DMS79 treated with DMSO at 0.1 percent for 48 hours (cell line): Measurements from ENCODE around the gene HIP1.
"Not testable (repeated sequence)": the region's sequence is repeated elsewhere in the genome, so short reads cannot be mapped to it uniquely, and the experiment has no call there.

Source experiments
- DNase-seq: peaks from one replicate; lab custom pipeline; 2025; lab: John Stamatoyannopoulos, UW

Gene HIP1

DNA sequence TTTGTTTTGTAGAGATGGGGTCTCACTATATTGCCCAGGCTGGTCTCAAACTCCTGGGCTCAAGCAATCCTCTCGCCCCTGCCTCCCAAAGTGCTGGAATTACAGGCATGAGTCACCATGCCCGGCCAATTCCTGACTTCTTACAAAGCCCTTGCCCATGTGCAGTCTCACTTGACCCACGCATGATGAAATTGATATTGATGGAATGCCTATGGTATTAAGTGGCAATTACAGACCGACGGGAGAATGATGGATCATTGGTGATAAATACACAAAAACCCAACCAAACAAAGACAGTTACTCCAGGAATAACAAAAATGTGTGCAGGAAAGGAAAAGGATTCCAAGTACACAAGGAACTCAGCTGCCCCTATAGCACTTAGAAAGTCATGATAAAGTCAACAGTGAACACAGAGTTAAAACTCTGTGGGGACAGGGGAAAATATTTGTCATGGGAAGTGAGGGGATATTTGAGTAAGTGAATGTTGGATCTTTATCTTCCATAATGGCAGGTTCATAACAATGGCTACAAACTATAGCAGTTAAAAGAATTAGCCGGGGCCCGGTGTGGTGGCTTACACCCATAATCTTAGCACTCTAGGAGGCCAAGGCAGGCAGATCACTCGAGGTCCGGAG, 21.6 kb downstream of the HIP1 start:
- DNase-seq = no peak

DNA sequence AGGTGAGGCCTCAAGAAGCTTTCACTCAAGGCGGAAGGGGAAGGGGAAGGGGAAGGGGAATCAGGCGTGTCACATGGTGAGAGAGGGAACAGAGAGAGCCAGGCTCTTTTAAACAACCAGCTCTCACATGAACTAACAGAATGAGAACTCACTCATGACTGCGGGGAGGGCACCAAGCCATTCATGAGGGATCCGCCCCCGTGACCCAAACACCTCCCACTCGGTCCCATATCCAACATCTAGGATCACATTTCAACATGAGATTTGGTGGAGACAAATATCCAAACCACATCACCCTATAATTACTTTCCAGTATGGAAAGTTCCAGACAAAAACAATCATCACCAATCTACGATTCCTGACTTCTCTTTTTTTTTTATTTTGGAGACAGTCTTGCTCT, 22.9 kb downstream of the HIP1 start:
- no peak for DNase-seq

DNA sequence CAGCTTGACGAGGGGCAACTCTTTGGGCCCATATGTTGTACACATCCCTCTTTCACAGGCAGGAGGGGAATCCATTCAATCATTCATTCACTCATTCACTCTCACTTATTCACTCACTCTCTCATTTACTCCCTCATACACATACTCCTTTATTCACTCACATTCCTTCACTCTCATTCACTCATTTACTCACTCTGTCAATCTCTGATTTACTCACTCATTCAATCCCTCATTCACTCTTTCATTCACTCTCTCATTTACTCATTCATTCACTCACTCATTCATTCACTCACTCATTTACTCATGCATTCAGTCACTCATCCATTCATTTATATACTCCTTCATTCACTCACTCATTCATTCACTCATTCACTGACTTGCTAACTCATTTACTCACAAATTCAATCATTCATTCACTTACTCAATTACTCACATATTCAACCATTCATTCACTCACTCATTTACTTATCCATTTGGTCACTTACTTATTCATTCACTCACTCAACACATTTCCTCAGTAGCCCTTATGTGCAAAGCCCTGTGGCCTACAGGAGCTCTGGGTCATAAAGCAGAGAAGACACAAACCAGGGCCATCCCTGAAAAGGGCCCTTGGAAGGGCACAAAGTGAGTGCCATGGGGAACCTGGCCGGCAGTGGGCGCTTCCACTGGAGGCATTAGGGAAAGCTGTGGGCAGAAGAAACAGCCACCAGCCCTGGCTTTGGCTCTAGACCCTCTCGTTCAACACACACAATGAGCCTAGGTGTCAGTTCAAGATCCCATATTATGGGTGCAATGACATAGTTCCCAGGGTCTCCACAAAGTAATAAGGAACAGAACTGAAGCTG, 26.0 kb downstream of the HIP1 start:
- no peak for DNase-seq

DNA sequence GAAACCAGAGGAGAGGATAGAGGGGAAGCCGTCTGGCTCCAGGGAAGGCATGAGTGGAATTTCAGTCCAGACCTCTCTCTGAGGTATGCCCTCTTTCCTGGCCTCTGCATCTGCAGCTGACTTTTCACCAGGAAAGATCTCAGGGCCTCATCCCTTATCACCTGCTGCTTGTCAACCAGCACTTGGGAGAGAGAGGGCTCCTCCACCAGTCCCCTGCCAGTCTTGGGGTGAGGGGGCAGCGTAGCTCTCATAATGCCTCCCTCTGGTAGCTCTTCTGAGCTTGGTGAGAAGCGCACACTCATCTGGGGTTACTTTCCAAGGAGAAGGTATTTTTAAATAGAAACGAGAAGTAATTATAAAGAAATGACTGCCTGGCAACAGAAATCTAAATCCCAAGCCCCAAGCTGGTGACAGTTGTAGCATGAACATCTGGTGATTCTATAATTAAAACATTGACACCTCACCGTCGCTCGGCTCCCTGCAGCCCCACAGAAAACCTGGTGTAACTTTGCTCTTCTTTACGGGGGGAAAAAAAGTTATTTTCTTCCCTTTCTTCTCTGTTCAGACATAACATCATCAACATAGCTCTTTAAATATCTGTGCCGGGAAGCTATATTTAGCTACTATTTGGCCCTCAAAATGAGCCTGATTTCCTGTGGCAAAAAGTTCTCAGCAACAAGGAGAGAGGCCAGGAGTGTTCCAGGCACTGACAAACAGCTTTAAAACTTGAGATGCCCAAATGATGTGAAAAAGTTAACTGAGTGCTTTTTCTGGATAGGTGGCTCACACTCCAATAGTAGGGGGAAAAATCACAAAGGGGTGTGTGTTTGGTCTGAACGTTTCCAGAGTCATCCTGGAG, 26.9 kb downstream of the HIP1 start:
- no peak for DNase-seq

GRCh38 chr7:75711076-75711475, 27.7 kb downstream of the HIP1 start:
- no peak for DNase-seq

GRCh38 chr7:75704928-75705327, 33.8 kb downstream of the HIP1 start:
- no peak for DNase-seq

DNA sequence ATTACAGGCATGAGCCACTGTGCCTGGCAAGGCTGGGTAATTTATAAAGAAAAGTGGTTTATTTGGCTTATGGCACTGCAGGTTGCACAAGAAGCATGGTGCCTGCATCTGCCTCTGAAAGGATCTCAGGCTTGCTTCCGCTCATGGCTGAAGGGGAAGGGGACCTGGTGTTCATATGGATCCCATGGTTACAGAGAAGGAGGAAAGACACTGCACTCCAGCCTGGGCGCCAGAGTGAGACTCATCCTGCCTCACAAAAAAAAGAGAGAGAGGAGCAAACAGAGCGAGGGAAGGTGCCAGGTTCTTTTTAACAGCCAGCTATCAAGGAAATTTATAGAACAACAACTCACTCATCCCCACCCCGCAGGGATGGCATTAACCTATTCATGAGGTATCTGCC, 36.2 kb downstream of the HIP1 start:
- DNase-seq = no peak

DNA sequence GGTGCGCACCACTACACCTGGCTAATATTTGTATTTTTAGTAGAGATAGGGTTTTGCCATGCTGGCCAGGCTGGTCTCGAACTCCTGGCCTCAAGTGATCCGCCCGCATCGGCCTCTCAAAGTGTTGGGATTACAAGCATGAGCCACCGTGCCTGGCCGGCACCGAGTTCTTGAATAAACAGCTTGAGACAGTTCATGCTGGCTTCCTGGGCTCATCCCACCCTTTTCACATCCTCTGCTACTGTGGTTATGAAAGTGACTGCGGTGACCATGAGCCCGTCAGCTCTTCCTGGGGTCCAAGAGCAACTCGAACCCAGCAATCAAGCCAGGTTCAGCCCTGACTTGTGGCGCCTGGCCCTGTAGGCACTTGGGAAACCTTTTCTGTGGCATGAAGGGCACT, 38.7 kb downstream of the HIP1 start:
- DNase-seq = no peak

DNA sequence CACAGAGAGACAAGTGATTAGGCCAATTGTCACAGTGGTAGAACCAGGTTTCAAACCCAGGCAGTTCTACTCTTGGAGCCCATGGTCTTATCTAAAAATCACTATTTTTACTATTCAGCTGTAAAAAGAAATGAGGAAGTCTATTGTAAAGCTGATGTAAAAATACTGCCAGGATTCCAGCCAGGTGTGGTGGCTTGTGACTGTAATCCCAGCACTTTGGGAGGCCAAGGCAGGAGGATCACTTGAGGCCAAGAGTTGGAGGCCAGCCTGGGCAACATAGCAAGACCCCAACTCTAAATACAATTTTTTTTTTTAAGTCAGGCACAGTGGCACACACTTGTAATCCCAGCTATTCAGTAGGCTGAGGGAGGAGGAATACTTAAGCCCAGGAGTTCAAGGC, 40.4 kb downstream of the HIP1 start:
- DNase-seq = no peak

- DNase-seq = no peak
Observed at GRCh38 chr7:75696263-75697037, 42.3 kb downstream of the HIP1 start.

GRCh38 chr7:75694638-75695399, 43.9 kb downstream of the HIP1 start:
- DNase-seq = peak; percentile 51

GRCh38 chr7:75693668-75694067, 45.1 kb downstream of the HIP1 start:
- DNase-seq = not testable (repeated sequence)

GRCh38 chr7:75691793-75692543, 46.8 kb downstream of the HIP1 start:
- DNase-seq = no peak

- DNase-seq = no peak
Observed at GRCh38 chr7:75690121-75690523, 48.6 kb downstream of the HIP1 start.

- no peak for DNase-seq
Observed at GRCh38 chr7:75689246-75690099, 49.3 kb downstream of the HIP1 start.

DNA sequence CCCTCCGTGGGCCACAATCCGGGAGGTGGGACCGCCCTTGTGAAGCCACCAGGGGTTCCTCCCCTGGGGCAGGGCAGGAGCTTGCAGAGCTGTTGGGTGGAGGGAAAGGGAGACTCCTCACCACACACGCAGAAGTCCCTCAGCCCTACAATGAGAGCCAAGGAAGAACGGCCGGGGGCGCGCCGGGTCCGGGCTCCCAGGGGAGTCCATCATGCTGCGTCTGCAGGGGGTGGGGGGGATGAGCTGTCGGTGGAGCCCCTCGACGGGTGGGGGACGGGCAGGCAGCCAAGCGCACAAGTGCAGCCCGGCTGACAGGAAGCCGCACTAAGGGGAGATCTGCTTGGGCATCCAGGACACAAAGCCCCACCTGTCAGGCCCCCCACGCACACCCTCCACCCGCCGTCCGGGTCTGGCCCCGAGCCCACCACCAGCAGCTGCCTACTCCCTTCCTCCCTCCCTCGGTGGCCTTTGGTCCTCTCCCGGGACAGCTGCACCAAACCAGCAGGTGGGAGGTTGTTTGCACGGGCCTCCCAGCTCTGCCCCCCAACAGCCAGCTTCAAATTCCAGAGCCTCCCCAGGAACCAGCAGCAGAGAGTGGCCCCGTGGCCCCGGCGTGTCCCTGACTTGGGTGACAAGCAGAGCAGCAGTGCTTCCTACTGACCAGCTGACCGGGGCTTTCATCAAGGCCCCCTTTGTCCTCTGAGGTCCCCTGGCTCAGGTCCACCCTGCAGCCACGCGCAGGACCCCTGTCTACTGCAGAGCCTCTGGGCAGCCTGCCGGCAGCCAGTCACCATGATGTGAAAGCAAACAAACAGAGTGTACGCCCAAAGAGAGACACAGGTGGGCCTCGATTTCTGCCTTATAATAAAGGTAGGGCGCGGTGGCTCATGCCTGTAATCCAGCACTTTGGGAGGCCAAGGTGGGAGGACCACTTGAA, 50.3 kb downstream of the HIP1 start:
- peak; percentile 49 for DNase-seq

- DNase-seq = no peak
Observed at GRCh38 chr7:75687246-75688088, 51.3 kb downstream of the HIP1 start.
